GM18951 (cell line): ENCODE data around the gene FBXO22.
"Not testable (repeated sequence)": the region's sequence is repeated elsewhere in the genome, so short reads cannot be mapped to it uniquely, and the experiment has no call there.

ENCODE experiments used
- POLR2A ChIP-seq: IDR thresholded peaks from 4 replicates; pipeline ENCODE4 v1.6.1; 2011; ENCODE audit warnings: mild to moderate bottlenecking; ENCODE audit not compliant: insufficient read length, insufficient read depth; ENCODE audit errors: extremely low read depth
- in situ Hi-C: fragments of 300-500 bp; cut with MboI; formaldehyde crosslinking; loops from one replicate; pipeline ENCODE4 v1.12.0; 2022; ENCODE audit warnings: low sequenced_read_pairs, mixed read lengths, inconsistent platforms; ENCODE audit not compliant: unreplicated experiment

Gene FBXO22

DNA sequence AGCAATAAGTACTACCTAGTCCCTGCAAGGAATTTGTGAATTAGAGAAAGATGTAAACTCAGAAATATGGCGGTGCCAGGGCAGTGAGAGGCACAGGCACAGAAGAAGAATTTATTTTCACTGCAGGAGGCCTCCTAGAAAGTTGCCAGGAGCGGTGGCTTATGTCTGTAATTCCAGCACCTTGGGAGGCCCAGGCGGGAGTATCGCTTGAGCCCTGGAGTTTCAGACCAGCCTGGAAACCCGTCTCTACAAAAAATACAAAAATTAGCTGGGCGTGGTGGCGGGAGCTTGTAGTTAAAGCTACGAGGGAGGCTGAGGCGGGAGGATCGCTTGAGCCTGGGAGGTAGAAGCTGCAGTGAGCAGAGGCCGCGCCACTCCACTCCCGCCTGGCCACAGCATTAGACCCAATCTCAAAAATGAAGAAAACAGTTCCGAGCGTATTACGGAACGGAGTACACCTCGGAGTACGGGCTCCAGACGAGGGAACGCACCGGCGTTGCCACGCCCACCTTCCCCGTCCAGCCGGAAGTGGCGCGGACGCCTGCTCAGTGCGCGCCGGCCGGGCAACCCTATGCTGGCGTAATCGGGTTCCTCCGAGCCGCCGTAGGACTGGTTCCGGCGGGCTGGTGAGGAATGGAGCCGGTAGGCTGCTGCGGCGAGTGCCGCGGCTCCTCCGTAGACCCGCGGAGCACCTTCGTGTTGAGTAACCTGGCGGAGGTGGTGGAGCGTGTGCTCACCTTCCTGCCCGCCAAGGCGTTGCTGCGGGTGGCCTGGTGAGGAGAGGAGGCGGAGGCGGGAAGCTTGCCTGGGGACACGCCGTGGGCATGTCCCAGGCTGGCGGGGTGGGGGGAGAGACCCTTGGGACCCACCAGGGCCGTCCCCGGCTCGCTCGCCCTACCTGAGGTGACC is at the start of gene FBXO22:
TSS of gene FBXO22 (plus strand) at position 548 of the 909 bp plus-strand sequence. CDS start at position 634, 86 bp downstream.
- in situ Hi-C loops: no loop called here
- peak; percentile 96 for TF ChIP-seq POLR2A

DNA sequence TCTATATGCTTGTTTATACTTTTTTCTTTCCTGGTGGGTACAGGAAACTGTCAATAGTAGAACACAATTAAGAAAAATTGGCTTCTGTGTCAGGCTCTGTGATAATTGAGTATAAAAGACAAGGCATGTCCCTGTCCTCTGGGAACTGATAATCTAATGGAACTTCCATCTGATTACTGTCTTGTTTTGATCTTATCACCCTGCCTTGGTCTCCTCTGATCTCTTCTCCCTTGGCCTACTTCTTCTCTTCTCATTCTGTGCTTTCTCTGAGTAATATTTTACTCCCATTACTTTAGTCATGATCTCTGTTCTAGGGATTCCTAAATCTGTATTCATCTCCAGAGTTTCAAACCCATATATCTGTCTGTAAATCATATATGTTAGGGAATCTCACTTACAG is 45.8 kb upstream of the FBXO22 start:
- in situ Hi-C loops: no loop called here
- TF ChIP-seq POLR2A: no peak

DNA sequence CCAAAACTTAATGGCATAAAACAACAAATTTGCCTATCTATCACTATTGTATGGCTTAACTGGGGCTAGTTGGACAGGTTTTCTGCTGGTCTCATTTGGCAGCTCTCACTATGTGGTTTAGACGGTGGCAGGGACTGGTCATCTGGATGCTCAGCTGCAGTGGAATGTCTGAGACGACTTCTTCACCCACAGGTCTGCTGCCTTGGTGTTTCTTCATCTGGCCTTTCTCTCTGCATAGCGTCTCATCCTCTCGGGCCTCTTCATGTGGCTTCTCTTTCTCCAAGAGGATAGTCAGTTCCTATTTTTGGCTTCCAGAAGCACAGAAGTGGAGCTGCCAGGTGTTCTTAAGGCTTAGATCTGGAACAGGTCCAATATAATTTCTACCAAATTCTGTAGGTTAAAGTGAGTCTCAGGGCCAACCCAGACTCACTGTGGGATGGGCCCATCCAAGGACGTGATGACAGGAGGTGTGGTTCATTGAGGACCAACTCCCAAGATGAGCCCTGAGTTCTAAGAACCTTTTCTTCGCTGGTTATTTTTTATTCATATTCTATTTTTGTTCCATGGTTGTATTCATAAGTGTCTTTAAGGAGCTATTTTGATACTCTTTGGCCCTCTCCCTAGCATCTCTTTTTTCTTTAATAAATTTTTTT is 41.8 kb upstream of the FBXO22 start:
- in situ Hi-C loops: no loop called here
- no peak for TF ChIP-seq POLR2A

DNA sequence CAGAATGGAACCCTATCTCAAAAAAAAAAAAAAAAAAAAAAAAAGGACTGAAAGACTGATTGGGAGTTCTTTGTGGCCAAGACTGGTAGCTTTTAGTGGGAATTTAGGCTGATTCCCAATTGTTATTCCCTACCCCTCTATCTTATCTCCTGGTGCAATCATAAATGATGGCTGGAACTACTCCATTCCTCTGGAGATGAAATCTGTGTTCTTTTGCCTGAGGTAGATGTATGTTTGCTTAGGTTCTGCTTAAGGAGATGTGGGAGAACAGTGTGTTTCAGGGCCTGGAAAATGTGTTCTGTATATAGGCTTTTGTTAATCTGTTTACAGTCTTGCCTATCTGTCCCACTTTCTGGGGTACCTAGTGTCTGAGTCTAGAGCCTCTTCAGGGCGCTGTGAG is 40.9 kb upstream of the FBXO22 start:
- TF ChIP-seq POLR2A: no peak
- in situ Hi-C loops: no loop called here

DNA sequence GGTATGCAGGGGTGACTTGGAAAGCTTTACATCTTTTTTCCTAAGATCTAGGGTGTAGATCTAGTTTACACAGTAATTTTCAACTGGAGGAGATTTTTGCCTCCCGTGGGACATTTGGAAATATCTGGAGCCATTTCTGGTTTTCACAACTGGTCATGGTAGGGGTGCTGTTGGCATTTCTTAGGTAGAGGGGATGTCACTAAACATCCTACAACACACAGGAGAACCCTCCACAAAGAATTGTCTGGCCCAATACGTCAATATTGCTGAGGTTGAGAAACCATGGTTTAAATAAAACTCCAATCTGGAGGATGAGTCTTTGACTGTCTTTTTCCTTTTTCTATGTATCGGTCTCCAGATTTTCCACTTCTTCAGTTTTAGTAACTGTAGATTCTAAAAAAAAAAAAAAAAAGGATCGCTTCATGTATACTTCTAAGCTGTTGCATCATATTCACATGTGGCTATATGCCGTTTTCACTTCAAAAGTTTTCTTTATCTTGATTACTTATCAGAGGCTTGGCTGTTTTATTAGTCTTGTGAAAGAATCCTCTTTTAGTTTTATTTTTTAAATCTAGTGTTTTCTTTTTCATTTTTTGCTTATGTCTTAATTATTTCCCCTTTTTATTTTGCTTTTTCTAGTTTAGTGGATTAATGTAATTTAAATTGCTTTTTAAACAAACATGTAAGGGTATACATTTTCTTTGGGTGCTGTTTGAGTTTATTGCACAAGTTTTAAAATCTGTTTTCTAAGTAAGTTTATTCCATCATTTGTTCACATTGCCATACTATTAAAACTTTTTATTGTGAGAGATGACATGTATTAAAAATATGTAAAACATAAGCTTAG is 39.2 kb upstream of the FBXO22 start:
- no peak for TF ChIP-seq POLR2A
- in situ Hi-C loops: no loop called here

DNA sequence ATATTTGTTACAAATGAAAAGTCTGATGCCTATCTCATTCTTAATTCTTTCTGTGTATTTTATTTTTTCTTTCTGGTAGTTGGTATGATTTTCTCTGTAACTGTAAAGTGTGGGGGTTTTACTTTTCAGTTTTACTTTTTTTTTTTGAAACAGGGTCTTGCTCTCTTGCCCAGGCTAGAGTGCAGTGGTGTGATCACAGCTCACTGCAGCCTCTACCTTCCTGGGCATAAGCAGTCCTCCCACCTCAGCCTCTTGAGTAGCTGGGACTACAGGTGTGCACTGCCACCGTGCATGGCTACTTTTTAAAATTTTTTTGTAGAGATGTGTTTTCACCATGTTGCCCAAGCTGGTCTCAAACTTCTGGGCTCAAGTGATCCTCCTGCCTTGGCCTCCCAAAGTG is 37.6 kb upstream of the FBXO22 start:
- in situ Hi-C loops: not testable (repeated sequence)

DNA sequence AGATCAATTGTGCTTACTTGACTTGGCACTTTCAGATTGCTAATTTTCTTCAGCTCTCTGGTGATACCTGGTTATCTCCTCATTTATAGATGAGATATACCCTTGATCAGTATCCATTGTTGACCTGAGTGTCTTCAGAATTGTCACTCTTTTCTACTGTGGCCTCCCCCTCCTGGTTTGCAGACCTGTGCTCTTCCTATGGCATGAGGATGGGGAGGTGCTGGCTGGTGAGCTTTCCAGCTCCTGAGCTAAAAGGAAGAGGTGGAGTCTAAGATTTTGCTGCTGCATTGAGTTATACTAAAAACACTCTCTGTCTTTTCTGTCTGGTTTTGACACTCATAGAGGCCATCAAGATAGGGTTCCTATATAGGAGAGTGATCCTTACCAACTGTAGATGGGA is 36.8 kb upstream of the FBXO22 start:
- TF ChIP-seq POLR2A: no peak

DNA sequence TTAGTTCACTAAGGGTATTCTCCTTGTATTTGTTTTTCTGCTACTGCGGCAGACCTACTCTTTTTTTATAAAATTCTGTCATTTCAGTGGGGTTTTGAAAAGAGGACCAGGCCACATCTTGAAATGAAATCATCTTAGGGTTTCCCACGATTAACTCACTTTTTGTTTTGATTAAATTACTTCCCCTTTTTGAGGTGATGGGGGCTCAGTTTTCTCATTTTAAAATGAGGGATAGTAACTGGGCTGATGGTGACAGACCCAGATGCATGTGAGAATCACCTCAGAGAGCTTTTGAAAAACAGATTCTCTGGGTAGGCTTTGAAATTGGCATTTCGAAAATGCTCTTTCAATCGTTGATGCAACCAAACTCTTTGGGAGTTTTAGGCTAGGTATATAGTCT is 36.2 kb upstream of the FBXO22 start:
- no peak for TF ChIP-seq POLR2A
- in situ Hi-C loops: no loop called here

More for the DNA sequence above, 36.8 kb upstream of the FBXO22 start:
- in situ Hi-C loops: no loop called here

DNA sequence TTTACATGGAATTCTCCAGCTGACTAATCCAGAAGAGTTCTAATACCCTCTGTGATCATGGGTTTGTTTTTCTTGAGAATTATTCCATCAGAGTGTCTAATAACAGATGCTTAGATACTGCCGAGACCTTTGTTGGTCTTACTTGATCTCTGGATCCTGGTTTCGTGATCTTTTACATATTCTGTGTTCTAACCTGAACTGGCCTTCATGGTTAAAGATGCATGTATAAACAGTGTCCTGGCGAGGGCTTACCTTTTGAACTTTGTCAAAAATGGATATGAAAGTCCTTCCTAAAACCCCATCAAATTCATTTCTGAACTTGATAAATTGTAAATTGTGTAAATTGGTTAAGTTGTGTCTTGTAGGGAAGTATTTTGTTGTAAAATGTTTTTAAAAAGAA is 35.7 kb upstream of the FBXO22 start:
- TF ChIP-seq POLR2A: no peak
- in situ Hi-C loops: no loop called here

DNA sequence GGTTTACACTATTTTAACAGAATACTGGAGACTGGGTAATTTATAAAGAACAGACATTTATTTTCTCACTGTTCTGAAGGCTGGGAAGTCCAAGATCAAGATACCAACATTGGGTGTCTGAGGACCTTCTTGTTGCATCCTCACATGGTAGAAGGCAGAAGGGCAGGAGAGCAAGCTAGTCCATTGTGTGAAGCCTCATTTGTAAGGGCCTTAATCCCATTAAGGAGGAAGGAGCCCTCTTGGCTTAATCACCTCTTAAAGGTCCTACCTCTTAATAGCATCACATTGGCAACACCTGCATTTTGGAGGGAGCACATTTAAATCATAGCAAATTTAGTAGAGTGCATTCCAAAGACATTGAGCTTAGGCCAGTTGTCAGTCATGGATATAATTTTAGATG is 34.2 kb upstream of the FBXO22 start:
- in situ Hi-C loops: no loop called here
- TF ChIP-seq POLR2A: no peak

DNA sequence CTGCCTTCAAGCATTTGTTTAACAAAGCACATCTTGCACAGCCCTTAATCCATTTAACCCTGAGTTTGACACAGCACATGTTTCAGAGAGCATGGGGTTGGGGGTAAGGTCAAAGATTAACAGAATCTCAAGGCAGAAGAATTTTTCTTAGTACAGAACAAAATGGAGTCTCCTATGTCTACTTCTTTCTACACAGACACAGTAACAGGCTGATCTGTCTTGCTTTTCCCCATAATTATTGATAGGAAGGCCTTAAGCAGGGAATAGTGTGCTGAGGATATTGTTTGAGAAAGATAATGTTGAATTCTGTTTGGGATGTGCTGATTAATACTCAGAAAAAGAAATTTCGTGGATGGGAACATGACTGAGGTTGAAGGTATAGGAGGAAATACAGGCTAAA is 32.1 kb upstream of the FBXO22 start:
- in situ Hi-C loops: not testable (repeated sequence)

DNA sequence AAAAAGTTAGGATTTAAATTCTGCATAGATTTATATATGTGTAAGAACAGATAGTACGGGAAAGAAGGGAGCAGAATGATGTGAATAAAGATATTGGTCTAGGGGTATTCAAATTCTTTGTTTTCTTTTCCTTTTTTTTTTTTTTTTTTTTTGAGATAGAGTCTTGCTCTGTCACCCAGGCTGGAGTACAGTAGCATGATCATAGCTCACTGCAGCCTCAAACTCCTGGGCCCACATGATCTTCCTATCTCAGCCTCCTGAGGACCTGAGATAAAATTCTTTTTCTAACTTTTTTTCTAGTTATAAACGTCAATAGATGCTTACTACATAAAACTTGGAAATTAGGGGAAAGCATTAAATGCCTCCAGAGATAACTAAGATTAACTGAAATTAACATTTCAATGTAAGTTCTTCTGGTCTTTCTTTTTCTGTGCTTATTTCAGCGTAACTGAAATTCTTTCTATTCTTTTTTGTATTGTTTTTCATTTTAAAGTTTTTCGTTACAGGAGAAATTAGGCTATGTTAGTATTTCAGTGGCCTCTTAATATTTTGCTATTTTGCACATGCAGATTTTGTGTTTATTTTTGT is 31.2 kb upstream of the FBXO22 start:
- in situ Hi-C loops: no loop called here
- no peak for TF ChIP-seq POLR2A

DNA sequence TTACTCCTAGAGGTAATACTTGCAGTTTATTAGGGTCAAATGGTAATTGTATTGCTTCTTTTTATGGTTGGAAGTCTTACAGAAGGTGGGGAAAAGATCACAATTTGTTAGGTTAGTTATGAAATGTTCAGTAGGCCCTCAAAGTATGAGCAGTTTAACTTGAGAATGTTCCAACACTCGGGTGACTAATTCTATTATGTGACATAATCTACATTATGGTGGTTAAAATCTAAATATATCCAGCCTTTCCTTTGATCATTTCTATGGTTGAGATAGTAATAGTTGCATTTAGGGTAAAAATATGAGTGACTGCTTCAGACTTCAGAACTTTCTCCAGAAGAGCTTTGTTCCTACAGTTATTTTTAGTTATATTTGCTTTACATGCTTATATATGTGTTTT is 19.6 kb upstream of the FBXO22 start:
- no peak for TF ChIP-seq POLR2A
- in situ Hi-C loops: no loop called here

DNA sequence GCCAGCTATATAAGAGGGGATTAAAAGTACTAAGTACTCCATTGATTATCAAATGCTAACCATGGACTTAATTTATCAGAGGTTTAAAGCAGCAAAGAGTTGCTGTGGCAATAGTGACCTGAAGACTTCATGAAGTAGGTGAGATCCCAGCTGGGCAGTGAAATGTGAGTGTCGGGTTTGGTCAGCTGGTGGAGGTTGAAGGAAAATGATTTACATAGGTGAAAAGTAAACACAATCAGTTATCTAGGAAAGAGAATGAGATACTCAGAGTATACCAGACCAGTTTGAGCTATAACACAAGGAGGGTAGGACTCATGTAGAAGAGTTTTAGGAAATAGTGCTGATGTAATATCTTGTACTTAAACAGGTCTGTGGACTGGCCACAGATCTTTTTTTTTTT is 16.5 kb upstream of the FBXO22 start:
- in situ Hi-C loops: no loop called here
- no peak for TF ChIP-seq POLR2A
